Measurements from ENCODE around the gene DCAF8.
A peak's percentile ranks its signal among the peaks of the same experiment; 100 is the strongest.

The DCAF8 gene

DNA sequence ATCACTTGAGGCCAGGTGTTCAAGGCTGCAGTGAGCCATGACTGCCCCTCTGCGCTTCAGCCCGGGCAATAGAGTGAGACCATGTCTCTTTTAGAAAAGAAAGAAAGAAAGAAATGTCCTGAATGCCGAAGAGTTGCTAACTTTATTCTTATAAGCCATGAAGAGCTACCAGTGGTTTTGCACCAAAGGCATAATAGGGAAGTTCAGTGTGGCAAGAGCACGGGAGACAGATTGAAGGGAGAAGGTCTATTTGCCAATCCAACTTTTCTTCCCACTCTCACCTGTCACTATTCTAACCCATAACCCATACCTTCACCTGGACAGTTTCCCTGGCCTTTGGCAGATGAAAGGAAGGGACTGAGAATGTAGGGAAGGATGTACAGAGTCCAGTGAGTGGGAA, 61.6 kb downstream of the DCAF8 start:
- no peak for DNase-seq

DNA sequence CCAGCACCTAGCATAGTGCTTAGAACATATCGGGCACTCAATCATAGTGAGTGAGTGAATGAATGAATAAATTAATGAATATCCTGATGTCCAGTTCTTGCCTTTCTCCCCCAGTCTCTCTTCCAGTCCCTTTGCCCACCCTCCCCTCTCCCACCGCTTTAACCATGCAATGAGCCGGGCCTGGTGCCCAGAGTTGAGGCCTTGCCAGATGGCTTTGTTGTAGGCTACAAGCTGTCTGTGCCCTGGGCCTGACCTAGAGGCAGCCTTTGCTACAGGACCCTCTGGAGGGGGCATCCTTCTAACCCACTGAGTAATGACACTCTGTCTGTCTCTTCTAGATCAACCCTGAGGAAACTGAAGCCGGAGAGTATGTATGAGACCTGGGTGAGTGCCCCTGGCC, 65.1 kb downstream of the DCAF8 start:
- DNase-seq: no peak

DNA sequence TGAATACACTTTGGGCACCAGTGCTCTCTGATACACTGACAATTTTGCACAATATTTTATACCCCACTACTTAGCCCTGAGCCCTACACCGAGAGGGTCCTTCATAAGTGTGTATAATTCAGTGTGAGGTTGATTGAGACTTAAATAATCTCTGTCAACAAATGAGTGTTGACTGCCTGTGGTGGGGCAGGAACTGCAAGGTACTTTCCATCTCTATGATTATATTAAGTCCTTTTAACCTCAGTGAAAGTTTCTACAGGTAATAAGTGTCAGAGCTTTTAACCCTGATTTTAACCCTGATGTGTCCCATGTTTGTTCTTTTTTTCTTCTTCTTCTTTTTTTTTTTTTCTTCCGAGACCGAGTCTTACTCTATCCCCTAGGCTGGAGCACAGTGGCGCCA, 66.2 kb downstream of the DCAF8 start:
- DNase-seq: no peak

DNA sequence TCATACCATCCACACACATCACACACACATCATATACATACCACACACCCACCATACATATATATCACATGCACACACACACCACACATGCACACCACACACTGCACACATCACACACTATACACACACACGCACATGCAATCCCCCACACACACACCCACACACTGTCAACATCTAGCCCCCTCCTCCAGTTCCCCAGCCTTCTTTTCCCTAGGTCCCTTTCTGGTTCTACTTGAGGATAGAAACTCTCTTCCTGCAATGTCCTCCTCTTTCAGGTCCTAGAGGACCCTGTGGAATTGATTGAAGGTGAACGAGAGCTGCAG, 67.7 kb downstream of the DCAF8 start:
- DNase-seq: no peak

DNA sequence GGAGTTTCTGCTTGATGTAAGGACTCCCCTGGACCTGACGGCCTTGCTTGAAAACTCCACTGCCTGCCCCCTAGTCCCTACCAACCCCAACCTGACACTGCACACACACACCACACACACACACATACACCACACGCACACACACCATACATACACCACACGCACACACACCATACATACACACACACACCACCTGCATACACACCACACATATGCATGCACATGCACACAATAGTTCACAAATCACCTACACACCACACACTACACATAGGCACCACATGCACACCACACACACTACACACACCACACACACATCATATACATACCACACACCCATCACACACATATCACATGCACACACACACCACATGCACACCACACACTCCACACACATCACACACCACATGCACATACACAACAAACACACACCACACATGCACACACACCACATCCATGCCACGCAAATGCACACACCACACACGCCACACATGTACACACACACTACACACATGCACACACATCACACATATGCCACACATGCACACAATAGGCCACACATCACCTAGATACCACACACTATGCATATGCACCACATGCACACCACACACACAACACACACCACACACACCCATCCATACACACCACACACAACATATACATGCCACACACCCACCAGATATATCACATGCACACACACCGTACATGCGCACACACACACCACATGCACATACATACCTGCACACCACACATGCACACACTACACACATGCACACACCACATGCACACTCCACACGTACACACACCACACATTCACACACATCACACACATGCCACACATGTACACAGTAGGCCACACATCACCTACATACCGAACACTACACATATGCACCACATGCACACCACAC, 68.3 kb downstream of the DCAF8 start:
- DNase-seq: no peak

DNA sequence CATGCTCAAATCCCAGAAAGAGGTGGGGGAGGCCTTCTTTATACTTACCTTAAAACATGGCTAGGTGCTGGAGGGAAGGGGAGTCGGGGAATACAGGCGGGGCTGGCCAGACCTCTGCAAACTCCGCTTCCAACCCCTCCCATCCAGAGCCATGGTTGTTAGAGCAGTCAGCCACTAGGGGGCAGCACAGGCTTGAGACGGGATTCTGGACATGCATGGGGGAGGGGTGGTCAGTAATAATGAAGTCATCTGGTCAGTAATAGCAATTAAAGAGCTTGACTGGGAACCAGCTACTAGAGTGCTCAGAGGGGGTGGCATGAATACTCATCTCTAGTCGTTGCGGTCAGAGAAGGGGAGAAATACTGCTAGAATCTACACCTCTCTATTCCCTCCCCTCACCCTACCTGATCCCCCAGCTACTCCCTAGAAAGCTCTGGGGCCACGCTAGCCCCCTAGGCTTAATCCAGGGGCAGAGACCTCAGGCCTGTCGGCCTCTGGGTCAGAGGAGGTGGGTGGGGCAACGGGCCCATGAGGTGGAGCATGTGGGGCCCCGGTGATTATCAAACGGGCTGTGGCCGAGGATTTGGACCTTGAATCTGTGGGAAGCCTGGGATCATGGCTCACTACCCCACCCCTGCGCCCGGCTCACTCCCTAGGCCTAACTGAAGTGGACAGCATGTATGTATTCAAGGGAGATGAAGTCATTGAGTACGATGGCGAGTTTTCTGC, 69.1 kb downstream of the DCAF8 start:
- DNase-seq: peak; percentile 86 to 89

DNA sequence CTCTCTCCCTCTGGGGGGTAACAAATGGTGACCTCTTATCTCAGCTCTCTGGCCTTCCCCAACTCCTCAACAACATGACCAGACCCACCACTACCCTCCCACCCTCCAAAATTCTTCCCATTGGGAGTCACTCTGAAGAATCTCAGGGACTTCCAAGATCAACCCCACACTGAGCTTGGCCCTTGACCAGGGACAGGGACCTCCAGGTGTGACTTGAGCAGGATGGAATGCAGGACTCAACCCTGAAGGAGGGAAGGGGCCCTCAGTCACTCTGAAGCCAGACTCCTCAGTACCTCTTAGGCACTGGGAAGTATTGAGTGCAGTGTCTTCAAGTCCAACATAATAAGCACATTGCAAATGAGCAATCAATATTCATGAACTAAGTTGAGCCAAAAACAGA, 70.1 kb downstream of the DCAF8 start:
- no peak for DNase-seq

DNA sequence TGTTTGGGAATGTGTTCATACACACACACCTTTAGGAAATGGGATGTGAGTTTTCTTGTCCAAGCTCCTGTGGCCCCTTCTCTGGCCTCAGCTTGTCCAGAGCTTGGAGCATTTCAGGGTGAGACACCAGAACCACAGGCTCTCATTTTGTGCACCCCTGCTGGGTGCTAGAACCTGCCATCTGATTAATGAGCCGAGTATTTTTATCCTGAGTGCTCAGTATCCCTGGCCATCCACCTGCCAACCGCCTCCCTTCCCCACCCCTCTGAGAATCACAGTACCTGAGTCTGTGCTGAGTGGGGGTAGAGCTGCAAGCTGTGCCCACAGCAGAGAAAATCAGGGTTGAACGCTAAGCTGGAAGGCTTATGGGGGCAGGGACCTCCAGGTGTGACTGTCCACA, 70.6 kb downstream of the DCAF8 start:
- no peak for DNase-seq

DNA sequence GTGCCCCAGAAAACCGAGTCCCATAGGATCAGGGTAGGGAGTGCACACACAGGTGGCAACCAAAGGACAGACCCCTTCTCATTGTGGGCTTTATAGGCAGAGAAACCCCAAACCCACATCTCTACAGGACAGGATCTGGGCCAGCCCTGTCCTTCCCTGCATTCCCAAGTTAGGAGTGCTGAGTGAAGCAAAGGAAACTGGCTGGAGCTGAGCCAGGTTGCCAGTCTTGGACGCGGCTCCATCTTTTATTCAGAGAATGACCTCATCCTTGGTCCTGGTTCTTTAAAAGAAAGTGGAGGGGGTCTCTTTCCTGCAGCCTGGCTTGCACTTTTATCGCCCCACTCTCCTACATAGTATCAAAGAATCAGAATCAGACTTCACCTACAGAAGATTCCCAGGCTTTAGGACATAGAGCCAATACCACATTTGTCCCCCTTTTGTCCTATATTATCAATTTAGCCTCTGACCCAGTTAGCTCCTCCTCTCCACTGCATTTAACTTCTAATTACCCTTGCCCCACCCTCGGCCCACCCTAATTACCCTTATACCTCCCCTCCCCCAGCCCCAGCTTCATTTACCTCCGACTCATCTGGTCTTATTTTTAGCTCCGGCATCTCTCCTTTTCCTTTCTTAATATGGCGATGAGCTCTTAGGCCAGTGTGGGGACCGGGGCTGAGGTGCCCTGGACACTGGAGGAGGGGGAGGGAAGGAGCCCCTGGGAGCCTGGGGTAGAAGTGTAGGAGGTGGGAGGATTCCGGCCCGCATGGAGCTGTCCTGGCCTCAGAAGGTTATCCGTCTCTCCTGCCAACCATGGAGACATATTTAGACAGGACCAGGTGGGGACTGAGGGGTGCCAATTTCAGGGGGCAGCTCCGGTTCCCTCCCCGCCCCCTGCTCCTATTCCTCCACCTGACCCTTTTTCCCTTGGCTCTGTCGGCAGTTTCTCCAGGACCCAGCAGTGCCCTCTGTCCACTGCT, 72.4 kb downstream of the DCAF8 start, which contains the start of gene CASQ1:
Gene CASQ1, plus strand, starts transcription at position 927 of the 977 bp plus-strand sequence. CDS start 177 bp downstream, outside the sequence.
- no peak for DNase-seq

DNA sequence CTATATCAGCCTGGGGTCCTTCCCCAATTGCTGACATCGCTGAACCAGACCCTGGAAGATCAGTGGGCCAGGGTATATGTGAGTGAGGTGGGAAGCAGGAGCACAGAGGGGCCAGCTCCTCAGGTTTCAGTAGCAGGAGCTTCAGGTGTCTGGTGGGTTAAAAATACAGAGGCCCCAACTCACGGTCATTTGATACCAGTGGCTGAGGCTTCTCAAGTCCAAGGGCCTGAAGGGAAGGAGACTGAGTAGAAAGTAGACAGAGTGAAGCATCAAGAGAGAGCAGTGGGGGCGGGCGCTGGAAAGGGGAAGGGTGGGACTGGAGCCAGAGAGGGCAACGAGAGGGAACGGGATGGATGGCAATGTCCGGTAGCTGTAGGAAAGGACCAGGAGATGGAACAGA, 74.0 kb downstream of the DCAF8 start:
- no peak for DNase-seq

DNA sequence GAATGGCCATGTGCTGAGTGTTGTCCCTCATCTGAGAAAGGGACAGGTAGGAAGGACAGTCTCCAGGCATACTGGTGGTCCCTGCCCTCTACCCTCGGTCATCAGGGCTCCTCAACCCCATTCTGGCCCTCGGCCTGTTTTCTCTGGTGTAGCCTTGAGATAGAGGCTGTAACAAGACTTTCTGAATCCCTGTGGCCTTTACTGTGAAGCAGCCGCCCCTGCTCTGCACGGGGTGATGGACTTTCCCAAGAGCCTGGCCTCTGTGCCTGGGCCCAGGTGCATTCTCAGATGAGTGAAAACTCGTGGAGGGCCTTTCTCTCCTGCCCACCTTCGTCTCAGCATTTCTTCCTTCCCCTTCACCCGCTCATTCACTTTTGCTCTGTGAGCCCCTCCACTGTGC, 74.9 kb downstream of the DCAF8 start:
- no peak for DNase-seq

DNA sequence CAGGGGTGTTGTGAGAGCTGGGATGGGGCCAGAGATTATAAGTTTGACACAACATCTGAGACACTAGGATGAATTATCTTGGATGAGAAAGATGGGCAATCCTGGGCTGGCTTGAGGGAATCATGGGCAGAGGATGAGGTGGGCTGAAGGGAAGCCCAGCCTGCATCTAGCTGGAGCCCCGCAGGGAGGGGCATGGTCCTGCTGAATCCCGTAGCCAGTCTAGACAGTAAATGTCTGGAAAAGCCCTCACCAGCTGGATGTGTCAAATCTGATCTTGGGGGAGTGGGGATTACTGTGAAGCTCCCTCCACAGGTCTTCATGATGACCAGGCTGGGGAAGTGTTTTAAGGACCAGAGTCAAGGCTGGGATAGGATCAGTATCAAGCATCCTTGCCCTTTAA, 75.6 kb downstream of the DCAF8 start:
- no peak for DNase-seq

DNA sequence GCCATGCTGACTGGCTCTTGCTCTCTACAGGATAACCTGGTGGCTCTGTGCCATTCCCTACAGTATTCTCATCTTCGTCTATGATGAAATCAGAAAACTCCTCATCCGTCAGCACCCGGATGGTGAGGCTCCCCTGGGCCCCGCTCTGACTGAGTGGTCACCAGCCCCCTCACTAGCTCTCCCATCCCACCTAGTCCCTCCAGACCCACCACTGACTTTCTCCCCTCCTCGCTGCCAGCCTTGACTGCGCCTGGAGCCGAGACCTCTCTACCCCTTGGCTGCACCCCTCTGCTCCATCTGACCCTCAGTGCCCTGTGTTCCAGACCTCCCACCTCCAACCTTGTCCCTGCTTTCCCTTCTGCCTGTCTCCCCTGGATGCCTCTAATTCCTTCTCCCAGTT, 76.1 kb downstream of the DCAF8 start:
- no peak for DNase-seq

DNA sequence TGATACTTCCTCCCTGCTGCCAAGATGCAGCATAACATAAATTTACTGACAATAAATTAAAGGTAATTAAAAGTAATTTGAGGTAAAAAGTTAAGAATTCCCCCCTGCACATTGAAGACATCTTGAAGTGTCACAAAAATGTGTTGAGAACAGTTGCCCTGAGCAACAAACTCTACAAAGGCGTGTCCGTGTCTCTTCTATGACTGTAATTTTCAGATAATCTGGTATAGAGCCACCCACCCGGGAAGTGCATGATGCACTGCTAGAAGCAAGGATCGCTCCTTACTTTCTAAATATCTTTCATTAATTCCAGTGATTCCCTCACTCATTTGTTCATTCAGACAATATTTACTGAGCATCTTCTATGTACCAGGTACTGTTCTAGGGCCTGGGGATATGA, 83.0 kb downstream of the DCAF8 start:
- DNase-seq: no peak

DNA sequence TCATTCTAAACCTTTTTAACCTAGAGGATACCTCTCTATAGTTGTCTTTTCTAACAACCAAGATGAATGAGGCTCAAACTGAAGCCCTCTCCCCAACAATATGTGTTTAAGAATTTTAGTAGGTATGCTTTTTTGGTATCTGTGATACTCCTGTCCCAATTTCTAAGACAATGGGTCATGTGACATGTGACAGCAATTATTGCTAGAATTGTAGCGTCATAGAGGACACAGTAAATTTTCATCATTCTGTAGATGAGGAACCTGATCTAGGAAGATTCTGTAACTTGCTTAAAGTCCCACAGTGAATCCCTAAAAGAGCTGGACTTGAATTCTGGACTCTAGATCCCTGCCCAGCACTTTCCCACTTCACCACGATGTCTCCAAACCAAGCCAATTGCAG, 83.6 kb downstream of the DCAF8 start:
- no peak for DNase-seq

DNA sequence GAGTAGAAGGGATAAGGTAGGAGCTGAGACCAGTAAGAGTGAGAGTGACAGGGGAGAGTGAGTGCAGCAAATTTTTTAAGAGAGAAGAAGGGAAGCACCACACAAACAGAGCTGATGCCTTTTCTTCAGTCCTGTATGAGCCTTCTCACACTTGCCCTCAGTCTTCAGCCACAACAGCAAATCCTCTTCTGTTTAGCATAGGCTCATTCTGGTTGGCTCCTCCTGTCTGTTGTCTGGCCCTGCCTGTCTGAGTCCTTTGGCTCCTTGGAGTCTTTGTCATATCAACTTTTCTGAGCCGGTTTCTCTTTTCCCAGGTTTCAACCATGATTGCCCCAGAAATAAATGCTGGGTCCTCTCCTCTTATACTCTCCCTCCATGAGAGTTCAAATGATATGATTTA, 84.7 kb downstream of the DCAF8 start:
- no peak for DNase-seq

DNA sequence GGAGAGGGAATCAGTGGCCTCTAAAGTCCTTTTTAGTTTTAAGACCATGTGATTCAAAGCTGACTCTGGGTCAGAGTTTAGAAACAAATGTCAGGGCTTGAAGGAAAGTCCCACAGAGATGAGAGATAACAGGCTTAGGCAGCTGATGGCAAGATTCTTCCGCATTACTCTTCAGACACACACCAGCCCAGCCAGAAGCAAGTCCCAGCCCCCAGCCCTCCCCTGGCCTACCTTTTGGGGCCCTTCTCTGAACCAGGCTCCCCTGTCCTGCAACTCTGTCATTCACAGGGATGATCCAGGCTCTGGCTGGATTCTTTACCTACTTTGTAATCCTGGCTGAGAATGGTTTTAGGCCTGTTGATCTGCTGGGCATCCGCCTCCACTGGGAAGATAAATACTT, 85.1 kb downstream of the DCAF8 start:
- no peak for DNase-seq

DNA sequence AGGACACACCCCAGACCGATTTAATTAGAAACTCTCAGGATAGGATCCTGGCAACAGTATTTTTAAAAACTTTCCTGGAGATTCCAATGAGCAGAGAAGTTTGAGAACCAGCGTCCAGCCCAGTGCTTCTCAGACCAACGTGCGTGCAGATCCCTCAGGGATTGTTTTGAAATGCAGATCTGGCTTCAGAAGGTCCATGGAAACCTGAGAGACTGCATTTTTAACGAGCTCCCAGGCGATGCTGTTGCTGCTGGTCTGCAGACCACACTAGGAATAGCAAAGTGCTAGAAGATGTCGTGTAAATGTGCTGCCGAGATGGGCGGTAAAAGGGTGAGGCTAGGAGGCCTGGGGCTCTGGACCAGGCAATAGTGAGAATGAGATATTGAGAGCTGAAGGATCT, 90.4 kb downstream of the DCAF8 start:
- DNase-seq: no peak

DNA sequence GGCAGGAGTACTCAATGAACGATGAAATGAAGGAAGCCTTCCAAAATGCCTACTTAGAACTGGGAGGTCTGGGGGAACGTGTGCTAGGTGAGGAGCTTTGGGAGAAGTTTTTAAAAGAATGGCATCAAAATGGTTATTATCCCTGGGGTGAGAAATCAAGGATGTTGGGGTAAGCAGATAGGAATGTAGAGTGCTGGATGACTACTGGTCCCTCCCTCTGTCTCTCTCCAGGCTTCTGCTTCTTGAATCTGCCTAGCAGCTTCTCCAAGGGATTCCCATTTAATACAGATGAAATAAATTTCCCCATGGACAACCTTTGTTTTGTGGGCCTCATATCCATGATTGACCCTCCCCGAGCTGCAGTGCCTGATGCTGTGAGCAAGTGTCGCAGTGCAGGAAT, 91.0 kb downstream of the DCAF8 start:
- DNase-seq: no peak

DNA sequence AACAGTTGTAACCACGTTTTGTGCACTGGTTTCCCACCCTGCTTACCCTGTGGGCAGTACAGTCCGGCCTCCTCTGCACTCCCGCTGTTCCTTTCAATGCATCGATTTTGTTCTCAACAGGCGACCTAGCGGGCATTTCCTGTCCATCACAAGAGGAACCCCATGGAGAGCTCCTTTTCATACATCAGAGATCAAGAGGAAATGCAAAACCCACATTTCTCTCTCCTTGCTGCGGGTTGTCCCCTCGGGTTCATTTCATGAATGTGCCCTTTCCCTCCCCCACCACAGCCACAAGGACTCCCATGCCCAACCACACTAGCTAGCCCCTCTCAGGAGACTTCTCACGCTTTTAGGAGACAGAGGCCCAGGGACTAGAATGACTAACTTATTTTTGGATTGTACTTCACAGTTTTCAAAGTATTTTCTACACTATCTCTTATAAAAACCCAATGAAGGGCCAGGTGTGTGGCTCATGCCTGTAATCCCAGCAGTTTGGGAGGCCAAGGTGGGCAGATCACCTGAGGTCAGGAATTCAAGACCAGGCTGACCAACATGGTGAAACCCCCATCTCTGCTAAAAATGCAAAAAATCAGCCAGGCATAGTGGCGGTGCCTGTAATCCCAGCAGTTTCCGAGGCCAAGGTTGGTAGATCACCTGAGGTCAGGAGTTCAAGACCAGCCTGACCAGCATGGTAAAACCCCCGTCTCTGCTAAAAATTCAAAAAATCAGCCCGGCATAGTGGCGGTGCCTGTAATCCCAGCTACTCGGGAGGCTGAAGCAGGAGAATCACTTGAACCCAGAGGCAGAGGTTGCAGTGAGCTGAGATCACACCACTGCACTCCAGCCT, 92.6 kb downstream of the DCAF8 start:
- DNase-seq: peak; percentile 18 to 38

DNA sequence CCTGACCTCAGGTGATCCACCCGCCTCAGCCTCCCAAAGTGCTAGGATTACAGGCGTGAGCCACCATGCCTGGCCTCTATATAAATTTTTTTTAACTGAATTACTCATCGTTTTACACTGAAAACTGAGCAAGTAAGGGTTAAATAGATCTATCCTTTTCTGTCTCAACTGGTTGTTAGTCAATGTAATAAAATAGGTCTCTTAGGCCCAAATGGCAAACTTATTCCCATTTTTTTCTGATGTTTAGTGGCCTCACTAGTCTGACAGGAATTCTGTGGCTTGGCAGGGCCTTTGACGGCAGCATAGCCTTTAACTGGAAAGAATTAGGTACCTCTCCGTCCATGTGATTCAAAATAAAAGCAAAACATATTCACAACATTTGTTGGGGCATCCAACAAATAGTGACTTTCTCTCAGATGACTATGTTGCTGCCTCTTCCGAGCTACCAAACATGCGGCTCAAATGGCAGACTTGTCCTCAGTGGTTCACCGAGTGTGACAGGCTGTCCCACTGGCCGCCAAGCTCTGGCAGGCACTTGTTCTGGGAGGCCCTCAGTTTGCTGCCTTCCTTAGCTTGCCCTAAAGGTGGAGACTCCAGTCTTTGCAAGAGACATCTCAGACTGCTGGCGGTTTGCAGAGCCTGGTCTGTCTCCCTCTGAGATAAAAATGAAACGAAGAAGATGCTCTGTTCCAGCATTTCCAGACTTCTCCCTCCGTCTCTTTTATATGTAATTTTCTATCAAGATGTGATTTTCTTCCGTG, 93.6 kb downstream of the DCAF8 start:
- no peak for DNase-seq
